Measurements from ENCODE around the gene PTPRA.

- TF ChIP-seq PYGO2 (tag; IDR thresholded peaks at IDR 0.05) (no peak), CHD1 (IDR thresholded peaks at IDR 0.05; ENCODE audit: low read length) (no peak), CTCF (IDR thresholded peaks at IDR 0.05 in 2 of 3, conservative IDR thresholded peaks at IDR 0.05 in 1 of 3; ENCODE audit: insufficient read depth in 2 of 3, low read depth in 1 of 3, low read length in 3 of 3) (no peak), FOXJ2 (tag; IDR thresholded peaks at IDR 0.05) (no peak), ZFX (CRISPR knock-in tag; IDR thresholded peaks at IDR 0.05) (no peak), ERF (CRISPR knock-in tag; IDR thresholded peaks at IDR 0.05) (no peak), TRIM28 (IDR thresholded peaks at IDR 0.05) (no peak), SPI1 (IDR thresholded peaks at IDR 0.05; ENCODE audit: borderline replicate concordance, low read depth, low read length) (no peak)
Observed at GRCh38 chr20:2921506-2921905, 48.2 kb downstream of the PTPRA start.

Data from K562 (cell line).